Activated T-cell treated with anti-CD3 and anti-CD28 coated beads, Interleukin-2, amount 50 U/mL, for 4 hours (primary cell): ENCODE measurements around the gene VGLL3. TPM values are rescaled to one million over a fixed set of nuclear protein-coding genes. Genes with fewer than 3 reads are reported as not detected.
"Not testable (repeated sequence)": the region's sequence is repeated elsewhere in the genome, so short reads cannot be mapped to it uniquely, and the experiment has no call there.

Experiments
- ATAC-seq, 2 donors: fragments of 200-7000 bp; cut with Tn5 transposase; one replicate each; pipeline ENCODE4 v1.10.0; 2021
- DNase-seq: peaks from one replicate; pipeline ENCODE4 v3.0.0-alpha.2; 2020
- H3K27me3 Mint-ChIP-seq: one replicate; pipeline ENCODE4 v1.8.0; 2021; ENCODE audit warnings: low read depth, mixed read lengths
- H3K36me3 Mint-ChIP-seq: one replicate; pipeline ENCODE4 v1.8.0; 2022; ENCODE audit warnings: mixed read lengths; ENCODE audit not compliant: insufficient read depth
- H3K4me1 Mint-ChIP-seq: one replicate; pipeline ENCODE4 v1.8.0; 2021; ENCODE audit warnings: low read depth, mixed read lengths
- H3K4me3 Mint-ChIP-seq: one replicate; pipeline ENCODE4 v1.8.0; 2021; ENCODE audit warnings: mild to moderate bottlenecking, moderate library complexity, mixed read lengths
- H3K9me3 Mint-ChIP-seq: one replicate; pipeline ENCODE4 v1.8.0; 2021; ENCODE audit warnings: mixed read lengths
- total RNA-seq, 3 donors: library from RNA; stranded (reverse); gene quantifications; one replicate each; pipeline ENCODE4 v1.2.1, GENCODE V29; 2021

The VGLL3 gene
- total RNA-seq, 3 donors from 2014 or later: 0.05 to 0.14 TPM; not detected in 1

- no peaks in the 10 kb centered on the region for H3K27me3 Mint-ChIP-seq
- no peak for DNase-seq
- no peaks in the 10 kb centered on the region for H3K36me3 Mint-ChIP-seq
- H3K4me1 Mint-ChIP-seq: no peaks in the 10 kb centered on the region
- no peak overlapping the region for H3K4me3 Mint-ChIP-seq
- ATAC-seq: no peak
- no peaks in the 10 kb centered on the region for H3K9me3 Mint-ChIP-seq
Measured at GRCh38 chr3:86978111-86978551, 12.8 kb downstream of the VGLL3 start.

GRCh38 chr3:86976219-86976618 is 14.7 kb downstream of the VGLL3 start:
- Mint-ChIP-seq H3K4me3 (no peak overlapping the region), H3K27me3 (no peaks in the 10 kb centered on the region), H3K36me3 (no peaks in the 10 kb centered on the region), H3K4me1 (no peaks in the 10 kb centered on the region), H3K9me3 (peaks cover 4% of the 10 kb centered on the region)
- ATAC-seq (no peak), DNase-seq (no peak)

GRCh38 chr3:86974177-86974576 is 16.8 kb downstream of the VGLL3 start:
- DNase-seq: not testable (repeated sequence)

GRCh38 chr3:86973440-86973839 is 17.5 kb downstream of the VGLL3 start:
- no peaks in the 10 kb centered on the region for H3K27me3 Mint-ChIP-seq

More at GRCh38 chr3:86974177-86974576, 16.8 kb downstream of the VGLL3 start:
- not testable (repeated sequence) for H3K36me3 Mint-ChIP-seq, H3K9me3 Mint-ChIP-seq, H3K27me3 Mint-ChIP-seq, H3K4me3 Mint-ChIP-seq, ATAC-seq, H3K4me1 Mint-ChIP-seq

GRCh38 chr3:86969500-86970189 is 21.3 kb downstream of the VGLL3 start:
- DNase-seq (no peak), ATAC-seq (no peak)
- no peaks in the 10 kb centered on the region for H3K27me3 Mint-ChIP-seq
- H3K4me1 Mint-ChIP-seq: no peaks in the 10 kb centered on the region
- no peaks in the 10 kb centered on the region for H3K36me3 Mint-ChIP-seq
- H3K4me3 Mint-ChIP-seq: no peak overlapping the region
- peaks cover 4% of the 10 kb centered on the region for H3K9me3 Mint-ChIP-seq

More at GRCh38 chr3:86973440-86973839, 17.5 kb downstream of the VGLL3 start:
- Mint-ChIP-seq H3K36me3 (no peaks in the 10 kb centered on the region), H3K9me3 (peaks cover 4% of the 10 kb centered on the region), H3K4me1 (no peaks in the 10 kb centered on the region), H3K4me3 (no peak overlapping the region)
- no peak for ATAC-seq
- DNase-seq: no peak

GRCh38 chr3:86968244-86968932 is 22.6 kb downstream of the VGLL3 start:
- ATAC-seq: no peak
- H3K9me3 Mint-ChIP-seq: peaks cover 4% of the 10 kb centered on the region
- no peak for DNase-seq
- H3K36me3 Mint-ChIP-seq: no peaks in the 10 kb centered on the region
- H3K27me3 Mint-ChIP-seq: no peaks in the 10 kb centered on the region
- no peak overlapping the region for H3K4me3 Mint-ChIP-seq
- H3K4me1 Mint-ChIP-seq: no peaks in the 10 kb centered on the region

- Mint-ChIP-seq H3K27me3 (no peaks in the 10 kb centered on the region), H3K4me3 (no peak overlapping the region), H3K9me3 (peaks cover 4% of the 10 kb centered on the region), H3K36me3 (no peaks in the 10 kb centered on the region), H3K4me1 (no peaks in the 10 kb centered on the region)
- DNase-seq (no peak), ATAC-seq (no peak)
Measured at GRCh38 chr3:86967062-86967461, 23.9 kb downstream of the VGLL3 start.

- Mint-ChIP-seq H3K36me3 (no peaks in the 10 kb centered on the region), H3K9me3 (no peaks in the 10 kb centered on the region), H3K4me1 (no peaks in the 10 kb centered on the region), H3K4me3 (no peak overlapping the region), H3K27me3 (no peaks in the 10 kb centered on the region)
- DNase-seq (no peak), ATAC-seq (no peak)
Measured at GRCh38 chr3:86965166-86965565, 25.8 kb downstream of the VGLL3 start.

- H3K4me3 Mint-ChIP-seq: no peak overlapping the region
Measured at GRCh38 chr3:86963611-86964010, 27.3 kb downstream of the VGLL3 start.

GRCh38 chr3:86961297-86961696 is 29.7 kb downstream of the VGLL3 start:
- Mint-ChIP-seq H3K9me3 (no peaks in the 10 kb centered on the region), H3K4me1 (no peaks in the 10 kb centered on the region), H3K36me3 (no peaks in the 10 kb centered on the region), H3K4me3 (no peak overlapping the region), H3K27me3 (no peaks in the 10 kb centered on the region)
- DNase-seq: no peak
- ATAC-seq: no peak

More at GRCh38 chr3:86963611-86964010, 27.3 kb downstream of the VGLL3 start:
- Mint-ChIP-seq H3K27me3 (no peaks in the 10 kb centered on the region), H3K36me3 (no peaks in the 10 kb centered on the region), H3K9me3 (no peaks in the 10 kb centered on the region), H3K4me1 (no peaks in the 10 kb centered on the region)
- no peak for ATAC-seq
- no peak for DNase-seq

- Mint-ChIP-seq H3K9me3 (no peaks in the 10 kb centered on the region), H3K4me3 (no peak overlapping the region), H3K27me3 (no peaks in the 10 kb centered on the region), H3K4me1 (no peaks in the 10 kb centered on the region), H3K36me3 (no peaks in the 10 kb centered on the region)
- no peak for DNase-seq
- no peak for ATAC-seq
Measured at GRCh38 chr3:86960550-86960949, 30.4 kb downstream of the VGLL3 start.

GRCh38 chr3:86958534-86958933 is 32.4 kb downstream of the VGLL3 start:
- no peaks in the 10 kb centered on the region for H3K4me1 Mint-ChIP-seq
- ATAC-seq (no peak), DNase-seq (no peak)
- no peak overlapping the region for H3K4me3 Mint-ChIP-seq
- no peaks in the 10 kb centered on the region for H3K9me3 Mint-ChIP-seq
- H3K27me3 Mint-ChIP-seq: no peaks in the 10 kb centered on the region
- no peaks in the 10 kb centered on the region for H3K36me3 Mint-ChIP-seq

- H3K9me3 Mint-ChIP-seq: no peaks in the 10 kb centered on the region
- no peak overlapping the region for H3K4me3 Mint-ChIP-seq
- DNase-seq (no peak), ATAC-seq (no peak)
- H3K4me1 Mint-ChIP-seq: no peaks in the 10 kb centered on the region
- H3K36me3 Mint-ChIP-seq: no peaks in the 10 kb centered on the region
- H3K27me3 Mint-ChIP-seq: no peaks in the 10 kb centered on the region
Measured at GRCh38 chr3:86954747-86955146, 36.2 kb downstream of the VGLL3 start.

GRCh38 chr3:86954226-86954625 is 36.7 kb downstream of the VGLL3 start:
- Mint-ChIP-seq H3K4me3 (no peak overlapping the region), H3K9me3 (peaks cover under 1% of the 10 kb centered on the region), H3K36me3 (no peaks in the 10 kb centered on the region), H3K4me1 (no peaks in the 10 kb centered on the region), H3K27me3 (no peaks in the 10 kb centered on the region)
- ATAC-seq: no peak
- no peak for DNase-seq

GRCh38 chr3:86951322-86951721 is 39.6 kb downstream of the VGLL3 start:
- no peaks in the 10 kb centered on the region for H3K36me3 Mint-ChIP-seq
- no peaks in the 10 kb centered on the region for H3K27me3 Mint-ChIP-seq
- H3K9me3 Mint-ChIP-seq: peaks cover 4% of the 10 kb centered on the region
- no peak for ATAC-seq
- no peak overlapping the region for H3K4me3 Mint-ChIP-seq
- DNase-seq: no peak
- no peaks in the 10 kb centered on the region for H3K4me1 Mint-ChIP-seq
